Measurements from ENCODE around the gene ZFPM1.
A peak's percentile ranks its signal among the peaks of the same experiment; 100 is the strongest.

GRCh38 chr16:88442727-88443576 lies 10.1 kb upstream of the ZFPM1 start:
- TF ChIP-seq CTCF (IDR thresholded peaks at IDR 0.05; ENCODE audit: insufficient read depth, low read length) (peak; percentile 20), REST (IDR thresholded peaks at IDR 0.05; ENCODE audit: insufficient replicate concordance, low read depth) (no peak), POLR2AphosphoS5 (IDR thresholded peaks at IDR 0.05; ENCODE audit: low read depth) (no peak), GABPA (IDR thresholded peaks at IDR 0.05; ENCODE audit: low read depth) (no peak), SPI1 (IDR thresholded peaks at IDR 0.05; ENCODE audit: borderline replicate concordance, low read depth) (no peak)

All from HL-60 (cell line).